ENCODE measurements around the gene EXD3. TPM values are rescaled to one million over a fixed set of nuclear protein-coding genes. Genes with fewer than 3 reads are reported as not detected.

EXD3 gene
- total RNA-seq, 1 donor from 2014 or later = 8.4 TPM

DNA sequence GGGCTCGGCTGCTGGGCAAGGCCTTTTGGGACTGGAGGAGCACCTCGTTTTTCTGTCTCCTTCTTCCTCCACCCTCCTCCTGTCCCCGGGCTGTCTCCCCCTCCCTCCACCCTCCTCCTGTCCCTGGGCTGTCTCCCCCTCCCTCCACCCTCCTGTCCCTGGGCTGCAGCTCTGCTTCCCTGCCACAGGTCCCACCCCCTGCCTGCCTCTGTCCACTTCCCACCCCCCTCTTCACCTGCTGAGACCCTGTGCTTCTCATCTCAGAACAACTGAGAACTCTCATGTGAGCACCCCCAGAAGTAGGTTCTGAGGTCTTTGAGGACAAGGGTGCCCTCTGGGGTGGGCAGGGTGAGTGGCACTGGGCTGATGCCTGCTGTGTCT lies 151.3 kb downstream of the EXD3 start:
- no peak overlapping the region for H3K4me3 ChIP-seq (ENCODE audit: low read length in 3 of 3)
- peaks cover 28 to 34% (median 28%) of the 10 kb centered on the region in 3 donors for H3K36me3 ChIP-seq (ENCODE audit: control insufficient read depth in 3 of 3, insufficient read depth in 3 of 3, low read length in 3 of 3)
- H3K9ac ChIP-seq (ENCODE audit: low read depth in 1 of 3, low read length in 3 of 3) = no peak overlapping the region
- H3K9me3 ChIP-seq (ENCODE audit: control insufficient read depth in 3 of 3, low read length in 3 of 3) = no peaks in the 10 kb centered on the region
- peaks cover 3 to 15% (median 12%) of the 10 kb centered on the region in 3 donors for H3K27me3 ChIP-seq (ENCODE audit: control insufficient read depth in 3 of 3, insufficient read depth in 3 of 3, low read length in 3 of 3)
- H3K27ac ChIP-seq (ENCODE audit: low read depth, low read length) = no peak overlapping the region
- H3K4me1 ChIP-seq (ENCODE audit: control insufficient read depth in 3 of 3, insufficient read depth in 3 of 3, low read length in 3 of 3) = peaks cover 25 to 47% (median 40%) of the 10 kb centered on the region in 3 donors

DNA sequence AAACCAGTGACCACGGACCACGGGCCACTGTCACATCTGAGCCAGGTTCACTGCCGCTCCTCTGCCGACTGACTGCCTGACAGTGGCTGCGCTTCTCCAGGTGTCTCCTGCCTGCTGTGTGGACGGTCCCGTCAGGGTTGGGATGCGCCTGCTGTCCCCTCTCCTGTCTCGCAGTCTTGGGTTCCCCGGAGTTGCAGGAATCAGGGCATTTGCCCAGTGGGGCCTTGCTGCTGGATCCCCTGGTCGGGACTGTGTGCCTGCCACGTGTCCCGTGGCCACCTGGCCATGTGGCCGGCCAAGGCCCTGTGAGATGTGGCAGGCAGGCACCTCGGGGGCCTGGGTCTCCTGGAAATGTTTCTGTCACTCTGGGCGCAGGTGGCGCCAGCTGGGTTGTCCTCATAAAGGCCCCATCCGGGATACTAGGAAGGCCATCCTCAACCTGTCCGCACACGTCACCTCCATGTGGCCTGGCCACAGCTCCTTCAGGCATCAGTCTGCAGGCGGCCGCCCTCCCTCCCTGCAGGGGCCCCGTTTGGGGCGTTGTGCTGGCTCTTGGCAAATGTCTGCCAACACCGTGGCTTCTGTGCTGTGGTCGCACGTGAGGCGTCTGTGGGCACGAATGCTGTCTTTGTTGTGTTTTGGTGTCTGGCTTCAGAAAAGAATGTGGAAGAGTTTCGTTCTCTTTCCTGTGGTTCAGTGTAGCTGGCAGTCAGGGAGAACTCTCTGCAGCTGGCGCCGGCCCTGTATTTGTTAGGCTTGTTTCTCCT lies 151.8 kb downstream of the EXD3 start:
- Histone ChIP-seq H3K9me3 (ENCODE audit: control insufficient read depth in 3 of 3, low read length in 3 of 3) (no peaks in the 10 kb centered on the region), H3K27ac (ENCODE audit: low read depth, low read length) (no peak overlapping the region), H3K9ac (ENCODE audit: low read depth in 1 of 3, low read length in 3 of 3) (no peak overlapping the region), H3K4me1 (ENCODE audit: control insufficient read depth in 3 of 3, insufficient read depth in 3 of 3, low read length in 3 of 3) (peaks cover 19 to 42% (median 38%) of the 10 kb centered on the region in 3 donors), H3K36me3 (ENCODE audit: control insufficient read depth in 3 of 3, insufficient read depth in 3 of 3, low read length in 3 of 3) (peaks cover 29 to 39% (median 30%) of the 10 kb centered on the region in 3 donors), H3K27me3 (ENCODE audit: control insufficient read depth in 3 of 3, insufficient read depth in 3 of 3, low read length in 3 of 3) (peaks cover 3 to 13% (median 10%) of the 10 kb centered on the region in 3 donors), H3K4me3 (ENCODE audit: low read length in 3 of 3) (no peak overlapping the region)

DNA sequence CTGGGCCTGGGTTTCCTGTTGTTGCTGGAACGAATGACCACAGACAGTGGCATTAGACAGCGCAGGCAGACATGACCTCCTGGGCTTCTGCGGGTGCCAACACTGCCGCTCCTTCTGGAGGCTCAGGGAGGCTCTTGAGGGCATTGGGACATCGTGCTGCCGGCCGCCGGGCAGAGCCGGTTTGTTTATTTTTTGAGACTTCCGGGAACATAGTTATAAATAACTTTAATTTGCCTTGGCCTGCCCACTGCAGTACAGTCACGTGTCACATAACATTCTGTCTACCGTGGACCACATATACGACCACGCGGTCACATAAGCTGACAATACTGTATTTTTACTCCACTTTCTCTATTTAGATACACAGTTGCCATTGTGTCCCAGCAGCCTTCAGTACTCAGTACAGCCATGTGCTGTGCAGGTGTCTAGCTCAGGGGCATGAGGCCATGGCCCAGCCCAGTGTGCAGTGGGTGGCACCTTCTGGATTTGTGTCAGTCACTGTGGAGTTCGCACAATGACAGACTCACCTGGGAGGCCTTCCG lies 153.7 kb downstream of the EXD3 start:
- Histone ChIP-seq H3K4me3 (ENCODE audit: low read length in 3 of 3) (peak overlapping the region; percentile 69 to 86 (median 83)), H3K27ac (ENCODE audit: low read depth, low read length) (peak overlapping the region; percentile 34), H3K4me1 (ENCODE audit: control insufficient read depth in 3 of 3, insufficient read depth in 3 of 3, low read length in 3 of 3) (peaks cover 14 to 34% (median 32%) of the 10 kb centered on the region in 3 donors), H3K36me3 (ENCODE audit: control insufficient read depth in 3 of 3, insufficient read depth in 3 of 3, low read length in 3 of 3) (peaks cover 36 to 47% (median 39%) of the 10 kb centered on the region in 3 donors), H3K9me3 (ENCODE audit: control insufficient read depth in 3 of 3, low read length in 3 of 3) (no peaks in the 10 kb centered on the region), H3K27me3 (ENCODE audit: control insufficient read depth in 3 of 3, insufficient read depth in 3 of 3, low read length in 3 of 3) (peaks cover 0 to 10% (median 2%) of the 10 kb centered on the region in 3 donors), H3K9ac (ENCODE audit: low read depth in 1 of 3, low read length in 3 of 3) (peak overlapping the region; percentile 14 to 79 (median 64))

DNA sequence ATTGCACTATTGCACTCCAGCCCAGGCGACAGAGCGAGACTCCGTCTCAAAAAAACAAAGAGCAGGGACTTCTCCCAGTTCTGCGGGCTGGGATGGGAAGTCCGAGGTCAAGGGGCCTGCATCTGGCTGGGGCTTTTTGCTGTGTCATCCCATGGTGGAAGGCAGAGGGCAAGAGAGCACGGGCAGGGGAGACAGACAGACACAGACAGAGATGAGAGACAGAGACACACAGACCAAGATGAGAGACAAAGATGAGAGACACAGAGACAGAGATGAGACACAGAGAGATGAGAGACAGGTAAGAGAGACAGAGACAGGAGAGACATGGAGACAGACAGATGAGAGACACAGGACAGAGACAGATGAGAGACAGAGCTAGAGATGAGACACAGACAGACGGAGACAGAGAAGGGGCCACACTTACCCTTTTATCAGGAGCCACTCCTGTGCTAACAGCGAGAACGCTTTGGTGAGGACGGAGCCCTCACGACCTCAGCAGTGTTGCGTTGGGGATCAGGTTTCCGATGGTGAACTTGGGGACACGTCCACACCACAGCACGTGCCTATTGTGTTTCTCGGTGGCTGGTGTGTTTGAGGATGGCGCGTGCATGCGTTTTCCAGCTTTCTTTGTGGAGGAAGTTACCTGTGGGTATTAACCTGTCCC lies 154.3 kb downstream of the EXD3 start:
- Histone ChIP-seq H3K9ac (ENCODE audit: low read depth in 1 of 3, low read length in 3 of 3) (peak overlapping the region; percentile 14 to 79 (median 64)), H3K4me3 (ENCODE audit: low read length in 3 of 3) (peak overlapping the region; percentile 69 to 86 (median 83)), H3K27ac (ENCODE audit: low read depth, low read length) (peak overlapping the region; percentile 34), H3K9me3 (ENCODE audit: control insufficient read depth in 3 of 3, low read length in 3 of 3) (no peaks in the 10 kb centered on the region), H3K36me3 (ENCODE audit: control insufficient read depth in 3 of 3, insufficient read depth in 3 of 3, low read length in 3 of 3) (peaks cover 39 to 51% (median 43%) of the 10 kb centered on the region in 3 donors), H3K27me3 (ENCODE audit: control insufficient read depth in 3 of 3, insufficient read depth in 3 of 3, low read length in 3 of 3) (peaks cover 0 to 6% (median 0%) of the 10 kb centered on the region in 3 donors), H3K4me1 (ENCODE audit: control insufficient read depth in 3 of 3, insufficient read depth in 3 of 3, low read length in 3 of 3) (peaks cover 14 to 32% (median 28%) of the 10 kb centered on the region in 3 donors)

DNA sequence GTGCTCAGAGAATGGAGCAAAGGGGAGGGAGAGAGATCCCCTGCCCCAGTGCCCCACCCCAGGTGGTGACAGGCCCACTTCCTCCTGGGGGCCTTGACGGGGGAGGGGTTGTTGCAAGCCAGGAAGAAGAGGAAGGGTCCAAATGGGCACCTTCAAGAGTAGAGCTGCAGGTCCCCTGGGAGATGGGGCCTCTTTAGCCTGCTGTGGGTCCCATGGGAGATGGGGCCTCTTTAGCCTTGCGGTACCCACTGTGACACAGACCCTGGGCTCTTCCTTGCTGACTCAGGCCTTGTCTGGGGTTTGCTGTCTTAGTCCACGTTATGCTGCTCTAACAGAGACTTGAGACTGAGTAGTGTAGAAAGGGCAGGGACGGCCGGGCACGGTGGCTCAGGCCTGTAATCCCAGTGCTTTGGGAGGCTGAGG lies 155.0 kb downstream of the EXD3 start:
- H3K4me1 ChIP-seq (ENCODE audit: control insufficient read depth in 3 of 3, insufficient read depth in 3 of 3, low read length in 3 of 3) = peaks cover 14 to 32% (median 27%) of the 10 kb centered on the region in 3 donors
- peaks cover 36 to 49% (median 46%) of the 10 kb centered on the region in 3 donors for H3K36me3 ChIP-seq (ENCODE audit: control insufficient read depth in 3 of 3, insufficient read depth in 3 of 3, low read length in 3 of 3)
- peaks cover 0 to 6% (median 0%) of the 10 kb centered on the region in 3 donors for H3K27me3 ChIP-seq (ENCODE audit: control insufficient read depth in 3 of 3, insufficient read depth in 3 of 3, low read length in 3 of 3)
- peak overlapping the region; percentile 34 for H3K27ac ChIP-seq (ENCODE audit: low read depth, low read length)
- H3K9me3 ChIP-seq (ENCODE audit: control insufficient read depth in 3 of 3, low read length in 3 of 3) = no peaks in the 10 kb centered on the region
- peak overlapping the region in 1 of 3 donors; percentile 63 for H3K9ac ChIP-seq (ENCODE audit: low read depth in 1 of 3, low read length in 3 of 3)
- H3K4me3 ChIP-seq (ENCODE audit: low read length in 3 of 3) = peak overlapping the region in 2 of 3 donors; percentile 83 to 86

DNA sequence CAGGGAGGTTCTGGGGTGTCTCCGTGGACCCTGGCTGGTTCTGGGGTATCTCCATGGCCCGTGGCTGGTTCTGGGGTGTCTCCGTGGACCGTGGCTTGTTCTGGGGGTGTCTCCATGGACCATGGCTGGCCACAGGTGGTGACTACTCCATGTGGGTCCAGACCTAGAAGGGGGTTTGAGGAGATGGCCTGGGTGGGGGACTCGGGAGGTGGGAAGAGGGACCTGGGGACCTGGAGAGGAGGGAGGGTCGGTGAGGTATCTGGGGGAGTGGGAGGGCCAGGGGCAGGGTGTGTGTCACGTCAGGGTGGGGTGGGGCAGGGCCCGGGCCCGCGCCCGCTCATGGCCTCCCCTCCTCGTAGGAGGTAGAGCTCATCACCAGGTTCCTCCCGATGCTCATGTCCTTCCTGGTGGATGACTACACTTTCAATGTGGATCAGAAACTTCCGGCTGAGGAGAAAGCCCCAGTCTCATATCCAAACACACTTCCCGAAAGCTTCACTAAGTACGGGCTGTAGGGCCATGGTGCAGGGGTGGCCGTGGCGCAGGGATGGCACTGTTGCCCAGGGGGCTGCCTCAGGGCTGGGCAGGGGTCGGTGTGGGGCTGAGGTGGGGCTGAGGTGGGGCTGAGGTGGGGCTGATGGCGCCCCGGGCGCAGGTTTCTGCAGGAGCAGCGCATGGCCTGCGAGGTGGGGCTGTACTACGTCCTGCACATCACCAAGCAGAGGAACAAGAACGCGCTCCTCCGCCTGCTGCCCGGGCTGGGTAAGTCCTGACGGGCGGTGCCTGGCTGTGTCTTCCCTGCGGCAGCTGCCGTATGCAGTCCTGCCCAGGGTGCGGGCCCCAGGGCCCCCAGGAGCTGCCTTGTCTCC lies 156.1 kb downstream of the EXD3 start:
- peaks cover 0 to under 1% (median 0%) of the 10 kb centered on the region in 3 donors for H3K27me3 ChIP-seq (ENCODE audit: control insufficient read depth in 3 of 3, insufficient read depth in 3 of 3, low read length in 3 of 3)
- peak overlapping the region in 1 of 3 donors; percentile 33 for H3K9ac ChIP-seq (ENCODE audit: low read depth in 1 of 3, low read length in 3 of 3)
- no peaks in the 10 kb centered on the region for H3K9me3 ChIP-seq (ENCODE audit: control insufficient read depth in 3 of 3, low read length in 3 of 3)
- H3K4me3 ChIP-seq (ENCODE audit: low read length in 3 of 3) = no peak overlapping the region
- H3K4me1 ChIP-seq (ENCODE audit: control insufficient read depth in 3 of 3, insufficient read depth in 3 of 3, low read length in 3 of 3) = peaks cover 14 to 32% (median 27%) of the 10 kb centered on the region in 3 donors
- no peak overlapping the region for H3K27ac ChIP-seq (ENCODE audit: low read depth, low read length)
- peaks cover 25 to 39% (median 37%) of the 10 kb centered on the region in 3 donors for H3K36me3 ChIP-seq (ENCODE audit: control insufficient read depth in 3 of 3, insufficient read depth in 3 of 3, low read length in 3 of 3)

DNA sequence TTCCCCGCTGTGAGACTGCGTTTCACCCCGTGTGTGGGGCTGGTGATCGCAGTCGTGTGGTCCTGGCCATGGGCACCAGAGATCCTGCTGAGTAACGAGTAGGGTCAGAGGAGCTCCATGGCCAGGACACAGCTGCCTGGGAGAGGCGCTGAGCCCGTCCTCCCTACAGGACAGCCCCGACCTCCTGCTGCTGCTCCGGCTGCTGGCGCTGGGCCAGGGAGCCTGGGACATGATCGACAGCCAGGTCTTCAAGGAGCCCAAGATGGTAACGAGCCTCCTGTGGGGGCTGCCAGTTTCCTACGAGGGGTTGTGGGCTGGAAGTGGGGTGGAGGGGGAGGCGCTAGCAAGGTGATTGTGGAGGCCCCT lies 156.8 kb downstream of the EXD3 start:
- H3K4me1 ChIP-seq (ENCODE audit: control insufficient read depth in 3 of 3, insufficient read depth in 3 of 3, low read length in 3 of 3) = peaks cover 14 to 32% (median 27%) of the 10 kb centered on the region in 3 donors
- H3K27ac ChIP-seq (ENCODE audit: low read depth, low read length) = no peak overlapping the region
- H3K36me3 ChIP-seq (ENCODE audit: control insufficient read depth in 3 of 3, insufficient read depth in 3 of 3, low read length in 3 of 3) = peaks cover 24 to 38% (median 36%) of the 10 kb centered on the region in 3 donors
- H3K9ac ChIP-seq (ENCODE audit: low read depth in 1 of 3, low read length in 3 of 3) = no peak overlapping the region
- H3K9me3 ChIP-seq (ENCODE audit: control insufficient read depth in 3 of 3, low read length in 3 of 3) = no peaks in the 10 kb centered on the region
- no peaks in the 10 kb centered on the region for H3K27me3 ChIP-seq (ENCODE audit: control insufficient read depth in 3 of 3, insufficient read depth in 3 of 3, low read length in 3 of 3)
- H3K4me3 ChIP-seq (ENCODE audit: low read length in 3 of 3) = no peak overlapping the region

DNA sequence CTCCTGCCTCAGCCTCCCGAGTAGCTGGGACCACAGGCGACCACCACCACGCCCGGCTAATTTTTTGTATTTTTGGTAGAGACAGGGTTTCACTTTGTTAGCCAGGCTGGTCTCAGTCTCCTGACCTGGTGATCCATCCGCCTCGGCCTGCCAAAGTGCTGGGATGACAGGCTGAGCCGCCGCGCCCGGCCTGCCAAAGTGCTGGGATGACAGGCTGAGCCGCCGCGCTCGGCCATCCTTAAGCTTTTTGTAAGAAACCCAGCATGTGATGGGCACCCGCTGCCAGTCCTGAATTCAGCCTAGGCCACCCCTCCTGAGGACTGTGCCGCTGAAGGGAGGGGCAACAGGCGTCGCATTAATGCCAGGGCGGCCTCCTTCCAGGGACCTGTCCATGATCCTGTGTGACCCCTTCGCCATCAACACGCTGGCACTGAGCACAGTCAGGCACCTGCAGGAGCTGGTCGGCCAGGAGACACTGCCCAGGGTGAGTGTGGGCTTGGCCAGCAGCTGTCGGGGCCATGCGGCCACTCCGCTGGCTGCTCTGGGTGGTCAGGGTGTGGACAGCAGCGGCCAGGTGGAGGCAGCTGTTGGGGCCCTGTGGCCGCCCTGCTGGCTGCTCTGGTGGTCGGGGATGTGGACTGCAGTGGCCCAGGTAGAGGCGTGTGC lies 157.3 kb downstream of the EXD3 start:
- H3K9ac ChIP-seq (ENCODE audit: low read depth in 1 of 3, low read length in 3 of 3) = no peak overlapping the region
- H3K27me3 ChIP-seq (ENCODE audit: control insufficient read depth in 3 of 3, insufficient read depth in 3 of 3, low read length in 3 of 3) = no peaks in the 10 kb centered on the region
- H3K4me1 ChIP-seq (ENCODE audit: control insufficient read depth in 3 of 3, insufficient read depth in 3 of 3, low read length in 3 of 3) = peaks cover 14 to 32% (median 27%) of the 10 kb centered on the region in 3 donors
- no peaks in the 10 kb centered on the region for H3K9me3 ChIP-seq (ENCODE audit: control insufficient read depth in 3 of 3, low read length in 3 of 3)
- no peak overlapping the region for H3K27ac ChIP-seq (ENCODE audit: low read depth, low read length)
- peaks cover 21 to 36% (median 33%) of the 10 kb centered on the region in 3 donors for H3K36me3 ChIP-seq (ENCODE audit: control insufficient read depth in 3 of 3, insufficient read depth in 3 of 3, low read length in 3 of 3)
- H3K4me3 ChIP-seq (ENCODE audit: low read length in 3 of 3) = no peak overlapping the region

DNA sequence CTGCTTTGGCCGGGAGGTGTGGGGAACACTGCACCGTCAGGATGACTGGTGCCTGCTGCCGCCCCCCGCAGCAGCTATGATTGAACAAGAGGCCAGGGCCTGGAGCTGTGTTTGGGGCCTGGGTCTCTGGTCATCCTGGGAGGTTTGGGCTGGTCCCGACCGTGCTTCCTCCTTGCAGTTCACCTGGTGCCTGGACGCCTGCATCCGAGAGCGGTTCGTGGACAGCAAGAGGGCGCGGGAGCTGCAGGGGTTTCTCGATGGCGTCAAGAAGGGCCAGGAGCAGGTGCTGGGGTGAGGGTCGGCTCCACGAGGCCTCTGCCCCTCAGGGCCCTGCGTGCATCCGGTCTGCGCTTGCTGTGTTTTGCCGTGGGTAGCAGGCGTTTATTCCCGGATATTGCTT lies 158.9 kb downstream of the EXD3 start:
- H3K9me3 ChIP-seq (ENCODE audit: control insufficient read depth in 3 of 3, low read length in 3 of 3) = no peaks in the 10 kb centered on the region
- H3K36me3 ChIP-seq (ENCODE audit: control insufficient read depth in 3 of 3, insufficient read depth in 3 of 3, low read length in 3 of 3) = peaks cover 25 to 38% (median 34%) of the 10 kb centered on the region in 3 donors
- no peak overlapping the region for H3K9ac ChIP-seq (ENCODE audit: low read depth in 1 of 3, low read length in 3 of 3)
- no peaks in the 10 kb centered on the region for H3K27me3 ChIP-seq (ENCODE audit: control insufficient read depth in 3 of 3, insufficient read depth in 3 of 3, low read length in 3 of 3)
- H3K27ac ChIP-seq (ENCODE audit: low read depth, low read length) = no peak overlapping the region
- no peak overlapping the region for H3K4me3 ChIP-seq (ENCODE audit: low read length in 3 of 3)
- peaks cover 8 to 23% (median 18%) of the 10 kb centered on the region in 3 donors for H3K4me1 ChIP-seq (ENCODE audit: control insufficient read depth in 3 of 3, insufficient read depth in 3 of 3, low read length in 3 of 3)

Data from skeletal muscle tissue (tissue), 4 donors.